ENCODE results near the gene AFF2. TPM values are rescaled to one million over a fixed set of nuclear protein-coding genes. Genes with fewer than 3 reads are reported as not detected.

The AFF2 gene
- total RNA-seq, 1 experiment from 2014 or later, result 0.16 TPM

DNA sequence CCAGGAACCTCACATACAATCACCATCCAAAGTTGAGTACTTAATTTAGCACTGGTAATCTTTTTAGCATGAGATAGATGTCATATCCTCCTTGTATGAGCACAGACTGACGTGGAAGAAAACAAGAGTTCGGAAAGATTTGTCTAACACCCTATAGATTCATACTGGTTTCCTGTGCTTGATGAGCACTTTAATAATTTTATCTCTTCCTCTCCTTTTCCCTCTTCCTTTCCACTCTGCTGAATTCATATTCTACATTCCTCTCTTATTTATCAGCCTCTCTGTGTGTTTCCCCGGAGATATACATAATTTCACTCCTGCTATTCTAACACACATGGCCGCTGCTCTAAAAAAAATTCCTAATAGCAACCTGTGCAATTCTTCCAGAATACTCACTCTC lies 273.9 kb downstream of the AFF2 start:
- Mint-ChIP-seq H3K4me1 (ENCODE audit: low read depth, unreplicated experiment) (no peaks in the 10 kb centered on the region), H3K36me3 (ENCODE audit: insufficient read depth, unreplicated experiment) (no peaks in the 10 kb centered on the region), H3K27ac (ENCODE audit: unreplicated experiment) (no peak overlapping the region), H3K9me3 (ENCODE audit: unreplicated experiment) (no peaks in the 10 kb centered on the region), H3K4me3 (ENCODE audit: unreplicated experiment) (no peak overlapping the region), H3K27me3 (ENCODE audit: insufficient read depth, unreplicated experiment) (peaks cover 8% of the 10 kb centered on the region)
- Histone ChIP-seq H3K9me3 (no peaks in the 10 kb centered on the region), H3K36me3 (ENCODE audit: control insufficient read depth, insufficient read depth, low read length) (no peaks in the 10 kb centered on the region), H3K27me3 (replicated peaks; ENCODE audit: control insufficient read depth, insufficient read depth, low read length) (no peaks in the 10 kb centered on the region), H3K4me3 (ENCODE audit: low read depth, low read length) (no peak overlapping the region), H3K4me1 (no peaks in the 10 kb centered on the region)
- BruUV-seq (replicated peaks), result no TSS peak
- ChIA-PET CTCF (no interaction called here), POLR2A (no interaction called here)
- intact Hi-C loops (cut with micrococcal nuclease; ENCODE audit: unreplicated experiment), result no loop called here
- DNase-seq, result no peak
- TF ChIP-seq, protein P1, sequence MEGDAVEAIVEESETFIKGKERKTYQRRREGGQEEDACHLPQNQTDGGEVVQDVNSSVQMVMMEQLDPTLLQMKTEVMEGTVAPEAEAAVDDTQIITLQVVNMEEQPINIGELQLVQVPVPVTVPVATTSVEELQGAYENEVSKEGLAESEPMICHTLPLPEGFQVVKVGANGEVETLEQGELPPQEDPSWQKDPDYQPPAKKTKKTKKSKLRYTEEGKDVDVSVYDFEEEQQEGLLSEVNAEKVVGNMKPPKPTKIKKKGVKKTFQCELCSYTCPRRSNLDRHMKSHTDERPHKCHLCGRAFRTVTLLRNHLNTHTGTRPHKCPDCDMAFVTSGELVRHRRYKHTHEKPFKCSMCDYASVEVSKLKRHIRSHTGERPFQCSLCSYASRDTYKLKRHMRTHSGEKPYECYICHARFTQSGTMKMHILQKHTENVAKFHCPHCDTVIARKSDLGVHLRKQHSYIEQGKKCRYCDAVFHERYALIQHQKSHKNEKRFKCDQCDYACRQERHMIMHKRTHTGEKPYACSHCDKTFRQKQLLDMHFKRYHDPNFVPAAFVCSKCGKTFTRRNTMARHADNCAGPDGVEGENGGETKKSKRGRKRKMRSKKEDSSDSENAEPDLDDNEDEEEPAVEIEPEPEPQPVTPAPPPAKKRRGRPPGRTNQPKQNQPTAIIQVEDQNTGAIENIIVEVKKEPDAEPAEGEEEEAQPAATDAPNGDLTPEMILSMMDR (IDR thresholded peaks at IDR 0.05; ENCODE audit: insufficient read depth in 1 of 2, low read depth in 1 of 2, low read length in 1 of 2, severe bottlenecking in 1 of 2, unreplicated experiment in 1 of 2), result no peak

GRCh38 chrX:148784137-148784536 lies 283.7 kb downstream of the AFF2 start:
- H3K4me3 ChIP-seq (ENCODE audit: low read depth, low read length), result no peak overlapping the region
- DNase-seq, result no peak
- intact Hi-C loops (cut with micrococcal nuclease; ENCODE audit: unreplicated experiment), result no loop called here
- no peaks in the 10 kb centered on the region for H3K4me1 Mint-ChIP-seq (ENCODE audit: low read depth, unreplicated experiment)
- no TSS peak for BruUV-seq (replicated peaks)
- no peak overlapping the region for H3K4me3 Mint-ChIP-seq (ENCODE audit: unreplicated experiment)
- TF ChIP-seq, protein P1 (IDR thresholded peaks at IDR 0.05; ENCODE audit: insufficient read depth in 1 of 2, low read depth in 1 of 2, low read length in 1 of 2, severe bottlenecking in 1 of 2, unreplicated experiment in 1 of 2), result no peak
- H3K9me3 Mint-ChIP-seq (ENCODE audit: unreplicated experiment), result no peaks in the 10 kb centered on the region
- ChIA-PET CTCF (no interaction called here), POLR2A (no interaction called here)
- peaks cover 5% of the 10 kb centered on the region for H3K27me3 Mint-ChIP-seq (ENCODE audit: insufficient read depth, unreplicated experiment)
- H3K27me3 ChIP-seq (replicated peaks; ENCODE audit: control insufficient read depth, insufficient read depth, low read length), result no peaks in the 10 kb centered on the region
- no peaks in the 10 kb centered on the region for H3K36me3 ChIP-seq (ENCODE audit: control insufficient read depth, insufficient read depth, low read length)
- H3K36me3 Mint-ChIP-seq (ENCODE audit: insufficient read depth, unreplicated experiment), result no peaks in the 10 kb centered on the region
- no peaks in the 10 kb centered on the region for H3K9me3 ChIP-seq
- no peak overlapping the region for H3K27ac Mint-ChIP-seq (ENCODE audit: unreplicated experiment)
- H3K4me1 ChIP-seq, result no peaks in the 10 kb centered on the region

- Histone ChIP-seq H3K9me3 (no peaks in the 10 kb centered on the region), H3K36me3 (ENCODE audit: control insufficient read depth, insufficient read depth, low read length) (no peaks in the 10 kb centered on the region), H3K4me3 (ENCODE audit: low read depth, low read length) (no peak overlapping the region), H3K4me1 (no peaks in the 10 kb centered on the region), H3K27me3 (replicated peaks; ENCODE audit: control insufficient read depth, insufficient read depth, low read length) (no peaks in the 10 kb centered on the region)
- POLR2A ChIA-PET, result no interaction called here
- Mint-ChIP-seq H3K36me3 (ENCODE audit: insufficient read depth, unreplicated experiment) (no peaks in the 10 kb centered on the region), H3K4me1 (ENCODE audit: low read depth, unreplicated experiment) (no peaks in the 10 kb centered on the region), H3K27me3 (ENCODE audit: insufficient read depth, unreplicated experiment) (peaks cover 5% of the 10 kb centered on the region), H3K4me3 (ENCODE audit: unreplicated experiment) (no peak overlapping the region), H3K27ac (ENCODE audit: unreplicated experiment) (no peak overlapping the region), H3K9me3 (ENCODE audit: unreplicated experiment) (no peaks in the 10 kb centered on the region)
- TF ChIP-seq, protein P1 (IDR thresholded peaks at IDR 0.05; ENCODE audit: insufficient read depth in 1 of 2, low read depth in 1 of 2, low read length in 1 of 2, severe bottlenecking in 1 of 2, unreplicated experiment in 1 of 2), result no peak
- intact Hi-C loops (cut with micrococcal nuclease; ENCODE audit: unreplicated experiment), result no loop called here
- CTCF ChIA-PET, result no interaction called here
- BruUV-seq (replicated peaks), result no TSS peak
- no peak for DNase-seq
Measured at GRCh38 chrX:148784856-148785255, 284.4 kb downstream of the AFF2 start.
